ENCODE measurements around the gene PPIG.
A peak's percentile ranks its signal among the peaks of the same experiment; 100 is the strongest.

Gene PPIG

GRCh38 chr2:169625781-169626180 is 41.6 kb downstream of the PPIG start:
- FAIRE-seq (peak; percentile 44), DNase-seq (ENCODE audit: insufficient read length, low spot score) (no peak)
- TF ChIP-seq CTCF (IDR thresholded peaks at IDR 0.05; ENCODE audit: insufficient read depth, missing control alignments), result no peak

DNA sequence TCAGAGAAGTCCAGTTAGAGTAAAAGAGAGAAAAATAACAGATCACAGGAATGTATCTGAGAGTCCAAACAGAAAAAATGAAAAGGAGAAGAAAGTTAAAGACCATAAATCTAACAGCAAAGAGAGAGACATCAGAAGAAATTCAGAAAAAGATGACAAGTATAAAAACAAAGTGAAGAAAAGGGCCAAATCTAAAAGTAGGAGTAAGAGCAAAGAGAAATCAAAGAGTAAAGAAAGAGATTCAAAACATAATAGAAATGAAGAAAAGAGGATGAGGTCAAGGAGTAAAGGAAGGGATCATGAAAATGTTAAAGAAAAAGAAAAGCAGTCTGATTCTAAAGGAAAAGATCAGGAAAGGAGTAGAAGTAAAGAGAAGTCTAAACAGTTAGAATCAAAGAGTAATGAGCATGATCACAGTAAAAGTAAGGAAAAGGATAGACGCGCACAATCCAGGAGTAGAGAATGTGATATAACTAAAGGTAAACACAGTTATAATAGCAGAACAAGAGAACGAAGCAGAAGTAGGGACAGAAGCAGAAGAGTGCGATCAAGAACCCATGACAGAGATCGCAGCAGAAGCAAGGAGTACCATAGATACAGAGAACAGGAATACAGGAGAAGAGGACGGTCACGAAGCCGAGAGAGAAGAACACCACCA is 52.4 kb downstream of the PPIG start:
- DNase-seq (ENCODE audit: insufficient read length, low spot score), result no peak
- no peak for FAIRE-seq
- TF ChIP-seq CTCF (IDR thresholded peaks at IDR 0.05; ENCODE audit: insufficient read depth, missing control alignments), result no peak

GRCh38 chr2:169637620-169638019 is 53.5 kb downstream of the PPIG start:
- TF ChIP-seq CTCF (IDR thresholded peaks at IDR 0.05; ENCODE audit: insufficient read depth, missing control alignments), result no peak
- DNase-seq (ENCODE audit: insufficient read length, low spot score), result no peak
- no peak for FAIRE-seq

- FAIRE-seq, result no peak
- no peak for DNase-seq (ENCODE audit: insufficient read length, low spot score)
- no peak for TF ChIP-seq CTCF (IDR thresholded peaks at IDR 0.05; ENCODE audit: insufficient read depth, missing control alignments)
These were observed 56.0 kb downstream of the PPIG start for GRCh38 chr2:169640104-169640503.

- DNase-seq (ENCODE audit: insufficient read length, low spot score) (no peak), FAIRE-seq (no peak)
- no peak for TF ChIP-seq CTCF (IDR thresholded peaks at IDR 0.05; ENCODE audit: insufficient read depth, missing control alignments)
These were observed 57.3 kb downstream of the PPIG start for GRCh38 chr2:169641464-169641863.

DNA sequence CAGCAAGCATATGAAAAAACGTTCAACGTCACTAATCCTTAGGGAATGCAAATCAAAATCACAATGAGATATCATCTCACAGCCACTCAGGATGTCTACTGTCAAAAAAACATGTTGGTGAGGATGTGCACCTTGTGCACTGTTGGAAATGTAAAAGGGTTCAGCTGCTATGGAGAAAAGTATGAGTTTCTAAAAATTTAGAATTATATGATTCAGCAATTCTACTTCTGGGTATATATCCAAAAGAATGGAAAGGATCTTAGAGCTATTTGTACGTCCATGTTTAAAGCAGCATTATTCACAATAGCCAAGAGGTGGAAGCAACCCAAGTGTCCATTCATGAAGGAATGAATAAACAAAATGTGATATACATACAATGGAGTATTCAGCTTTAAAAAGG is 60.0 kb downstream of the PPIG start:
- TF ChIP-seq CTCF (IDR thresholded peaks at IDR 0.05; ENCODE audit: insufficient read depth, missing control alignments), result no peak
- DNase-seq (ENCODE audit: insufficient read length, low spot score) (no peak), FAIRE-seq (peak; percentile 61)

- FAIRE-seq, result no peak
- no peak for DNase-seq (ENCODE audit: insufficient read length, low spot score)
- no peak for TF ChIP-seq CTCF (IDR thresholded peaks at IDR 0.05; ENCODE audit: insufficient read depth, missing control alignments)
These were observed 63.3 kb downstream of the PPIG start for GRCh38 chr2:169647496-169647895.

Data from D721Med (cell line).